H1 (cell line): ENCODE results near the gene AMOTL2. TPM values are rescaled to one million over a fixed set of nuclear protein-coding genes. Genes with fewer than 3 reads are reported as not detected.

ENCODE experiments used
- GABPA ChIP-seq: IDR thresholded peaks from 2 replicates; pipeline ENCODE4 v1.6.1; 2011; ENCODE audit warnings: mild to moderate bottlenecking, low read length, moderate library complexity, borderline replicate concordance; ENCODE audit not compliant: insufficient read depth
- JUN ChIP-seq: IDR thresholded peaks from 2 replicates; pipeline ENCODE4 v1.6.1; 2011; ENCODE audit warnings: low read depth, mild to moderate bottlenecking, improper control_type of control experiment, low read length
- polyA plus RNA-seq, 7 experiments: library from polyadenylated mRNA; depleted of rRNA in 3 of 7; stranded (reverse) in 5 of 7; unstranded in 2 of 7; fragments of >200 nt in 5 of 7; fragments of 200-250 nt in 2 of 7; gene quantifications; 1 replicate in 5 of 7; 2 replicates in 1 of 7; 4 replicates in 1 of 7; pipeline versions ENCODE4 v1.2.1 to v1.2.3, GENCODE V29; 2011 to 2013; ENCODE audit warnings: missing spikeins in 2 of 7, mixed read lengths in 2 of 7
- total RNA-seq: library from RNA; stranded (reverse); fragmentation: NEBNext Ultra II Directional; extraction: Animal tissue kit (Norgen Biotek cat#: 25700); gene quantifications from 2 replicates; pipeline ENCODE4 v1.2.1, GENCODE V29; 2021

Gene AMOTL2
- total and polyA plus RNA-seq, 2 of the 8 experiments (the other 6 are each of a cell fraction or from before 2014, with no cell fraction given) = 19.0 to 63.7 TPM

- TF ChIP-seq JUN (no peak), GABPA (no peak)
- TF ChIP-seq, all 59 proteins: peak for 0
These were observed 54.3 kb downstream of the AMOTL2 start (continued) for GRCh38 chr3:134319931-134320330.
